ENCODE data around the gene NLGN1.
"Not testable (repeated sequence)": the region's sequence is repeated elsewhere in the genome, so short reads cannot be mapped to it uniquely, and the experiment has no call there.

NLGN1 gene

DNA sequence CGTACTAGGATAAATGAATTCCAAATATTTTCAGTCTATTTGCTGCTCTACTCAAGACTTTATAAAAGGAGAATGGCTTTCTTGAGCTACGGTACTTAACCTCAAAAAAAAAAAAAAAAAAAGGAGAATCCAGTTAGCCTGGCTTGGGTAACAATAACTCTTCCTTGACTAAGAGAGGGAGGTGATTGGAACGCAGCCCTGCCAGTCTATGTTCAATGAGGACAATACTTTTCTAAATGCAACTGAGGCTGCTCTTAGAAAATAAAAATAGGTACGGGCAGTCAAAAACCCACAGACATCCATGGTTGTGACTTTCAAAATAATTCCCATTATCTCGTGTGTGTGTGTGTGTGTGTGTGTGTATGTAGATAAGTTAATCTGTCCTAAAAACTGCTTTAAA, 799.9 kb downstream of the NLGN1 start:
- DNase-seq, result no peak

DNA sequence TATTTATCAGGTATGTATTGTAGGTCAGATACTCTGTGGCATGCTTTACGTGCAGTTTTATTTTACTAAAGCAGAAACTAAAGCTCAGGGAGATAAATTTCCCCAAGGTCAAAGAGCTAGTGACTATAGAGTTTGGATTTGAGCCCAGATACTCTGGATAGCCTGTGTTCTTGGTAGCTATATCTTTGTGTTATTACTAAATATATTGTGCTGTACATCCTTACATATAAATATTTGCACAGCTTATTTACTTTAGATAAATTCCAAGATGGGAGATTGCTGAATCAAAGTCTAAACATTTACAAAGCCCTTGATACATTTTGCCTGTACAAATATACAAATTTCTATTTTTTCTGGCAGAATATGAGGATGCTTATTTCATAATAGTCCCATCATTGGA, 800.7 kb downstream of the NLGN1 start:
- peak; percentile 49 for DNase-seq

DNA sequence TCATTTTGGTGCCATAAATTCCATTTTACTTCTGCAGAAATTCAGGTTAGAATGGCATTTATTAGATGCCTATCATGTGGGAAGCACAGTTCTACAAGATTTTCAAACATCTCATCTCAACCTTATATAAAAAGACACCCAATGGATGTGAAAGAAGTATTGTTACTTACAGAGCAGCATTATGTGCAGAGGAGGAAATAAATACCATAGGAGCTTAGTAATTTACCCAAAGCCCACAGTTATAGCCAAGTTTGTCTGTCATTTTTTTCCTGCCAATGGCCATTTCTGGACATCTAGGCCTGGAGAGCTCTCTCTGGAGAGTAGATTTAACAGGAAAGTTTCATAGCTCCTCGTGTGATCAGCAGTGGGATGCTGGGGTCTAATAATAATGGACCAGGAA, 802.2 kb downstream of the NLGN1 start:
- DNase-seq, result no peak

DNA sequence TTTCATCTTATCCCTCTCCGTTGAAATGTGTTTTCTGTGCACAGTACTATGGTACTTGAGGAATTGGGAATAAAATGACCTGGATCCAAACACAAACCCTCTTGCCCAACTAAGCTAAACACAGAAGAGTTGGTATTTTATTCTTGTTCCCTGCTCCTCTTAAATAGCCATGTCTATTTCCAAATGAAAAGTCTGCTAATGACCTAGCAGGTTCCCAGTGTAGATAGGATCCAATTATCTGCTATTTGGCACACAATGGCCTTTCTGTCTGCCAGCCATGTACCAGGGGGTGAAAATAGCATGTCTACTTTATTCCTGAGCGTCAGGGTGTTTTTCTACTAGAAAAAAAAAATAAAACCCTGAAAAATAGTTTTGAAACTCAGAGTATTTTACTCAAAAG, 804.6 kb downstream of the NLGN1 start:
- no peak for DNase-seq

DNA sequence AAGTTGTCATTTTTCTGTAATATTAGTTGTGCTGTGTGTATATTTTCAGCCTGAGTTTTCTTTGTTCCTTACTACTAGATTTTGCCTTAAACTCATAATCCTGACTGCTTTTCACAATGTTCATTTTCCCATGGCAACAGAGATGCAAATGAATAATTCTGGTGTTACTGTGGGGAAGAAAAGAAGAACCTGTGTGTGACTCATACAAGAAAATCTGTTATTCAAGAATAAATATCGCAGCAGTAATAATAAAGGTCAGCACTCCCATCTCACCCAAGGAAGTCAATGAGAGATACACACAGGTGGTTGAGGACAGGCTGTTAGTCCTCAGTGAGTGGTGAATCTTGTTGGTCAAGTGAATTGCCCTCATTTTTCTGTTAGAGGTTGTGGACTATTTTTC, 805.0 kb downstream of the NLGN1 start:
- no peak for DNase-seq

DNA sequence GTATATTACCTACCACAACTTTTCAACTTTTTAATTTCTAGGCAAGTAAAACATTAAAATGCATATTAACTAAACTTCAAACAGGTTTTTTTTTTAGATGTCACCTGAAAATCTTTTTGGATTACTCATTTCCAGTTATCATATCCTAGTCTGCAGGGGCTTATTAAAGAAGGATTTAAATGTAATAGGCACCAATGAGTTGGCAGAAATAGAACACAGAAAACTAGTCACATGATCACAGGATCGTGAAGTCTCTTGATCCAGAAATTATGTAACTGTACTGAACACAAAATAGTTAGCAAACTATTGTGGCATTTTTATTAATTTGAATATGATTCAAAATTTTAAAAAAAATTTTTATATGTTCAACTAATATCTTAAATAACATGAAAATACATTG, 807.2 kb downstream of the NLGN1 start:
- no peak for DNase-seq

DNA sequence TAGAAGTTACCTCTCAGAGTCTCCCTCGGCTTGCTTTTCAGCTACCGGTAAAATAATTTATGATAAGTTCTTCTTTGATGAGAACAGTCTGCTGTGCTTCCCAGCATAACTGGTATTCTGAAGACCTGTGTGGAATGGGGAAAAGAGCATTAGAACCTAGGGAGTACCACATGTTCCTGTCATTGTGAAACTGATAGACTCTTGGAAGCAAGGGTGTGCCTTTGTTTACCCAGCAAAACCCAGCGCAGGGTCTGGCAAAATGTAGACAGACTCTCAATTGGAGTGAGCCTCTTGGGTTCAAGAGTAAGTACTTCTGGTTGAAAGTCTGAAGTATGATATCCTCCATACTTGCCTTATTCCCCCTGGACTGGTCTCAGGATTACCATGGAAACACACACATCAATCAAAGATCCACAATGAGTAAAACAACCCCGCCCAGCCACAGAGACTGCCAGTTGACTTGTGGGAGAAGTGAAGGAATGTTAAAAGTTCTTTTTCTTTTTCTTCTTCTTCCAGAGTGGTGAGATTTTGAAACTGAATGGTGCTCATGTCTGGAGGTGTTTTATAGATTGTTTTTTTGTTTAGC, 809.2 kb downstream of the NLGN1 start:
- no peak for DNase-seq

DNA sequence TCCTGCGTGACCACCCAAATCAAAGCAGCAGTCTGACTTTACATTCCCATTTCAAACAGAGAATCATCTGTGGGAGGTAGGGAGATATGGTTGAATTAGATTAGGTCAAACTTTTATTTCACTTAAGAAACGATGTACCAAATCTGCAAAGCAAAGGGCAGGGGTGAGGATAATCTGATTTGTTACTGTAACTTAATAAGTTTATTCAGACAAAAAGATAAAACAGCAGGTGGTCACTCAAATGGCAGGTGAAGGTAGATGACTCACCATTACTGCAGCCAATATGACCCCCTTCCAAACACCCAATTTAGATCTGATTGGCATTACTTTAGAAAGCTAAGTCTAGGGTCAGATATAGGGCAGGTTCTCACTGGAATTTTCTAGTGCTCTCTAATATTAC, 810.6 kb downstream of the NLGN1 start:
- no peak for DNase-seq

DNA sequence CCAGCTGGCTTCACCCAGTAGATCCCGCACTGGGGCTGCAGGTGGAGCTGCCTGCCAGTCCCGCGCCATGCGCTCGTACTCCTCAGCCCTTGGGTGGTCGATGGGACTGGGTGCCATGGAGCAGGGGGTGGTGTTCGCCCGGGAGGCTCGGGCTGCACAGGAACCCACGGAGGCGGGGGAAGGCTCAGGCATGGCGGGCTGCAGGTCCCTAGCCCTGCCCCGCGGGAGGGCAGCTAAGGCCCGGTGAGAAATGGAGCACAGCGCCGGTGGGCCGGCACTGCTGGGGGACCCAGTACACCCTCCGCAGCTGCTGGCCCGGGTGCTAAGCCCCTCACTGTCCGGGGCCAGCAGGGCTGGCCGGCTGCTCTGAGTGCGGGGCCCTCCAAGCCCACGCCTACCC, 814.4 kb downstream of the NLGN1 start:
- DNase-seq, result not testable (repeated sequence)

DNA sequence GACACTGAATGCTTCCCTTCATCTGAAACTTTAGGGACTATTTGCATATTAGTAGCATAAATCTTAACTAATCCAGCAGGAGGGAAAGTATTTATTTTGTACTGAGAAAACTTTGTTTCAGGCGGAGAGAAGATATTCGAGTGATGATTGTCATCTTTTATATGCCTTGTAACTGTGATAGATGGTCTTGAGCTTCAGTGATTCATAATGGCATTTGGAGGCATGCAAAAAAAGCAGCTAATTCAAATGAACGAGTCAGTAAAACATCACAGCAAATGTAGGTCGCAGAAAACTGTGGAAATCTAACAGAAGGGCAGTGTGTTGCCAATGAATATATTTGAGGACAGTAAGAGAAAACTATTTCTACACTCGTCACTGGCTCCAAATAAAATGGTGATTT, 817.9 kb downstream of the NLGN1 start:
- no peak for DNase-seq

DNA sequence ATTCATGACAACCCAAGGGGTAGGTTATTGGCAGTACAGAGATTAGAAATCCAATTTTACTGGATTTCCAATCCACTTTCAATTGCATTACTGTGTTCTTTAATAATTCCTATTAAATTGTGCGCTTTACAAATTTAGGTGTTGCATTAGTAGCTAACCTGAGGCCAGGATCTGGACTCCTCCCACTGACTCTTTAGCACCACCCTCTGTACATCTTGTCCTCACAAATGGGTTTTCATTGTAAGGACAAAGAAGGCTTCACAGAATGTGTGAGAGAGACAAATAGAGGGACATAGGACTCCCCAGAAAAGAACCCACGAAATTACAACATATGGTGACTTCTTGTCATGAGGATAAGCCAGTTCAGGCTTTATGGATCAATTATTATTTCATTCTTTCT, 818.5 kb downstream of the NLGN1 start:
- no peak for DNase-seq

DNA sequence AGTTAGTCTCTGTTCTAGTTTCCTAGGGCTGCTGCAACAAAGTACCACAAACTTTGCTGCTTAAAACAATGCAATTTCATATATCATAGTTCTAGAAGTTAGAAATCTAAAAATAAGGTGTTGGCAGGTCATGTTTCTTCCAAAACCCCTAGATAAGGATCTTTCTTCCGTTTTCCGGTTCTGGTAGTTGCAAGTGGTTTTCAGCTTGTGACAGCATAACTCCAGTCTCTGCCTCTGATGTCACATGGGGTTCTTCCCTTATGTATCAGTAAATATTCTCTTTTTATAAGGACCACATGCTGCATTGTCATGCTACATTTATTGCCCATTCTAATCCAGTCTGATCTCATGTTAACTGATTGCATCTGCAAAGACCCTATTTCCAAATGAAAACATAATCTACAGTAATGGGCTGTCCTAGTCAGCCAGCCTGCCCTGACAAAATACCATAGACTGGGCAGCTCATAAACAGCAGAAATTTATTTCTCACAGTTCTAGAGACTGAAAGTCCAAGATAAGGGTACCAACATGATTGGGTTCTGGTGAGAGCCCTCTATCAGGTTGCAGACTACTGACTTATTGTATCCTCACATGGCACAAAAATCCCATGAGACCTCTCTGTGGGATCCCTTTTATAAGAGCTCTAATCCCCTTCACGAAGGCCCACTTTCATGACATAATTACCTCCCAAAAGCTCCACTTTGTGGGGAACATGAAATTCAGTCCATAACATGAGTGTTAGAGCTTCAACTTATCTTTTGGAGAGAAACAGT, 819.6 kb downstream of the NLGN1 start:
- DNase-seq, result no peak

DNA sequence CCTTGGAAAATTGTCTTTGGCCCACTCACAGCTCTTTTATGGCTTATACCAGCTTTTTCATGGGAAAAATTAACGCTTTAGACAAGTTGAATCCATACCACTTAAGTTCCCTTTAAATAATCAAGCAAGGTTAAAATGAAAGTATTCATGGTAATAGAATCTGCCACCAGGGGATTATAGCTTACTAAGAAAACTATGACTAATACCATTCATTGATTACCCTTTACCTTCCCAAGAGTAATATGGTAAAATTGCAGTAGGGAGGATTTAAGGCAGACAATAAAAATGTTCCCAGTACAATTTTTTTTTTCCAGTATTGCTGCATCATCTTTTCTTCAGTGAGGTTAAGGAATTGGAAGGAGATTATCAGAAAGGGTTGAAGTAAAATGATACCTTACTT, 820.5 kb downstream of the NLGN1 start:
- no peak for DNase-seq

DNA sequence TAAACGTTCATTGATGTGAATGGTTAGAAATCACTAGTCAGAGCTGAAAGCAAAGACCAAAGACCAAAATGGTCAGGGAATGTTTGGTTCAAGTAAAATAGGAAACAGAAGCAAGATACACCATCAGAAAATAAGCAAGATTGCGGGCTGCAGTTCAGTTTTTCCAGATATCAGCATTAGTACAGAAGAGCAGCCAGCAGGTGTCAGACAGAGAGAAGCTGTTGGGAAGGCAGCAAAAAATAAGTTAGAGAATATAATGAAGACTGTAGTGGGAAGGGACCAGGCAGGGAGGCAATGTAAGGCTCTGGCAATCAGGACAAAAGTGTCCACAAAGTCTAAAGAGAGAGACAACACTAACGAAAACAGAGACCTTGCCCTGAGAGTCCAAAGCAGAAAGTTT, 822.2 kb downstream of the NLGN1 start:
- DNase-seq, result no peak

DNA sequence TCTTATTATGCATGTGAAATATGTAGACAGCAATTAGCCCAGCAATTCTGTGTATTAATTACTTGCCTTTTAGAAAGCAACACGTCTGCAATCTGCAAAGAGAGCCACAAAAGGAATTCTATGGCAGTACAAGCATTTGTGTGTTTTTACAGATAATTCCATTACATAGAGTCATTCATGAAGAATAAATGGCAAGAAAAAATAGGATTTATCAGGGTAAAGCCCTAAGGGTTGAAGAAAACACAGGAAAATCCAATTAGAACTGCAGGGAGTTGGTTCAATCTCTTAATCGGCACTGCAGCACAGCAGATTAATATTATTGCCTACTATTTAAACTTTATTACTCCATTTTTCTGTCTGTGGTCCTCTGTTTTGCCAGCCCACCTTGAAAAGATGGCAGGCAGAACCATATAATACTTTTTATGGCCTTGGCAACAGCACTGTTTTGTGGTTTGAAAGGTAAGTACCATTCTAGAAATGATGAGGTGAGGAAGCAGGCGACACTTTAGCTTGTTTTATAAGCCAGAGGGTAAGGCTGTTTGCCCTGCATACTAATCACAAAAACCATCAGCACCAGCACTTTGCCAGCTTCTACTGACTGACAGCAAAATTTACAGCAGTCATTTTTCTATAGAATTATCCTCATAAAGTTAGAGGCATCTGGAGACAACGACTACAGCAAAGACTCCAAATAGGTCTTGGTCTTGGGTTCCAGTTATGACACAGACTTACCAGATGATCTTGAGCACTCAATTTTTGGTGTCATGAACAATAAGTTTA, 823.4 kb downstream of the NLGN1 start:
- DNase-seq, result no peak

DNA sequence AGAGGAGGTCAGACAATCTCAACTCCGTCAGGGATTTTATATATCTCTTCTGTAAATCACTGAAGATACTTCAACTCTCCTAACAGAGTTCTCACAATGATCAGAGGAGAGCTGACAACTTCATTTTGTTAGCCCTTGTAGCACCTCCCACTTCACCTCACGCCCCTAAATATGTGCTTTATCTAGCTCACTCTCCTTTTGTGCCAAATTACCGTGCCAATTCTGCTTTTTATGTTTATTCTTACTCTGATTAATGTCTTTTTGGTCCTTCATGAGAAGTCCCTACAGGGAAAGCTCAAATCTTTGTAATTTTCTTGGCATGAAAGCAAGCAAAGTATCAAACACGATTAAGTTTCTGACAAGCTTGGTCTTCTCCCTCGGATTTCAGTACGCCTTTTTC, 825.5 kb downstream of the NLGN1 start:
- DNase-seq, result no peak

DNA sequence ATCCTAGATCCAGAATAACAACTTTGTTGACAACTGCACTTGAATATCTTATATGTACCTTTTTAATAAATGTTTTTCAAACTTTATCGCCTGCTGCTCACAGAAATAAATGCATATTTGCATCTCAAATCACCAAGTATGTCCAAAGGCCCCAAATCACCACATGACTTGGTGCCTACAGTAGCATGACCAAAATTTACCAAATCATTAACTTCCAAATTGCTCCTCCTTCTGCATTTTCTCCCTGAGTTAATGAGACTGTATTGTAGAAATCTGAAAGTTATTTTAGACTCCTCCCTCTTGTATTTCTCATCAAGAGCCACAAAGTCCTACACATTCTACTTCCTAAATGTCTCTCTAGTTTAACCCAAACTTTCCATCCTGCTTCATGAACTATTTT, 826.1 kb downstream of the NLGN1 start:
- DNase-seq, result no peak

DNA sequence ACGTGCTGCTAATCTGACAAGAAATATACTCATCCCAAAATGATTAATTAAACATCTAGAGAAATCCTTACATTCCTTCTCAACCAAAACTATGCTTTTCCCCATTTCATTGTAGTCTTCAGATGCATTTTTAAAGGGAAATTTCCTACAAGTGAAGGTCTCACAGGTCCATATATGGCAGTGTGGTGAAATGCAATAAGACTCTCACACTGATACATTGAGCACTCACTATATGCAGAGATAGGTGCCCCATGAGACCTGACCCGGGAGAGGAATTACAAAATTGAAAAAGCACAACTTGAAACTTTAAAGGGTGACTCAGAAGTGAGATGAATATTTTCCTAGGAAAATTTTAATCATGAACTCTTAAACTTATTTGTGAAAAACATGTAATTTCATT, 832.4 kb downstream of the NLGN1 start:
- no peak for DNase-seq

DNA sequence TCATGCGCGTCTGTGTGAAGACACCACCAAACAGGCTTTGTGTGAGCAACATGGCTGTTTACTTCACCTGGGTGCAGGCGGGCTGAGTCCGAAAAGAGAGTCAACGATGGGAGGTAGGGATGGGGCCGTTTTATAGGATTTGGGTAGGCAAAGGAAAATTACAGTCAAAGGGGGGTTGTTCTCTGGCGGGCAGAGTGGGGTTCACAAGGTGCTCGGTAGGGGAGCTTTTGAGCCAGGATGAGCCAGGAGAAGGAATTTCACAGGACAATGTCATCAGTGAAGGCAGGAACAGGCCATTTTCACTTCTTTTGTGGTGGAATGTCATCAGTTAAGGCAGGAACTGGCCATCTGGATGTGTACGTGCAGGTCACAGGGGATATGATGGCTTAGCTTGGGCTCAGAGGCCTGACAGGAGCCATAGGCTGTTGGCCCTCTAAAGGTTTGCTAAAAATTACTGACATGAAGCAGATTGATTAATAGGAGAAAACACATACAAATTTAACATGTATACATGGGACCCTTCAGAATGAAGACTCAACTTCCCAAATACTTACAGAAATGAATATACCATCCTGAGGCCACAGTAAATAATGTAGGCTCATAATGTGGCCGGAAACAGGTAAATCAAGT, 834.6 kb downstream of the NLGN1 start:
- not testable (repeated sequence) for DNase-seq

DNA sequence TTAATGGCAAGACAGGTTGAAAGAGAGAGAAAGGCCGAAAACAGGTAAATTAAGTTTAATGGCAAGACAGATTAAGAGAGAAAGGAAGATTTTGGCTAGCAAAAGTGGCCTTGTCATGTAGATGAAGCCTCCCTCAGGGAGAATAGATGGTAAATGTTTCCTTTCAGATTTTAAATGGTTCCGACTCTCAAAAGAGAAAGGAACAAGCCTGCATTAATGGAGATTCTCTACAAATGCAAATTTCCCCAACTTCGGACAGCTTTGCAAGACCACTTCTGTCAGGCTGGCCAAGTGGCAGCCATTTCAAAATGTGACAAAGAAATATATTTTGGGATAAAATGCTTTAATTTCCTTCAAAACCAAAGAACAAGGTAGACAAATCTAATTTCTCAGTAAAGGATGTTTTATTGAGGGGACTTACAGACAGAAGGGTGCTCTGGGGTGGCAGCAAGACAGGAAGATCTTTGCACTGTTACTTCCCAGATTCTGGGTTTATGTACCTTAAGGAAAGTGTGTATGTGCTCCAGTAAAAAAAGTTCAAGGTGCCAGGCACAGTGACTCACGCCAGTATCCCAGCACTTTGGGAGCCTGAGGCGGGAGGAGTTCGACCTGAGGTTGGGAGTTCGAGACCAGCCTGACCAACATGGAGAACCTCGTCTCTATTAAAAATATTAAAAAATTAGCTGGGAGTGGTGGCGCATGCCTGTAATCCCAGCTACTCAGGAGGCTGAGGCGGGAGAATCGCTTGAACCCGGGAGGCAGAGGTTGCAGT, 835.3 kb downstream of the NLGN1 start:
- no peak for DNase-seq

DNA sequence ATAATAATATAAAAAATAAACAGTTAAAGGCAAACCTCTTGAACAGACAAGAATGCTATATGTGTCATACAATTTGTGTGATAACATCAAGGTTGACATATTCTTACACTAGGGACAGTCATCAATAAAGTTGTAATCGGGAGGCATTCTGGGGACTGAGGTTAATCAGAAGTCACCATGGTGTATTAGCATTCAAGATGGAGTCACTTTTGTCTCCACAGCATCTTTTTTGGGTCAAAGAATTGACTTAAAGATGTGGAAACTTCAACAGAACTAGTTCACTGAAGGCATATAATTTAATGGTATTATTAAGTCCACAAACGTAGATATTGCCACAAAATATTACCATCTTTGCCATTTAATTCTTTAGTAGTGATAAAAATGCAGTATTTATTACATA, 836.0 kb downstream of the NLGN1 start:
- DNase-seq, result no peak

DNA sequence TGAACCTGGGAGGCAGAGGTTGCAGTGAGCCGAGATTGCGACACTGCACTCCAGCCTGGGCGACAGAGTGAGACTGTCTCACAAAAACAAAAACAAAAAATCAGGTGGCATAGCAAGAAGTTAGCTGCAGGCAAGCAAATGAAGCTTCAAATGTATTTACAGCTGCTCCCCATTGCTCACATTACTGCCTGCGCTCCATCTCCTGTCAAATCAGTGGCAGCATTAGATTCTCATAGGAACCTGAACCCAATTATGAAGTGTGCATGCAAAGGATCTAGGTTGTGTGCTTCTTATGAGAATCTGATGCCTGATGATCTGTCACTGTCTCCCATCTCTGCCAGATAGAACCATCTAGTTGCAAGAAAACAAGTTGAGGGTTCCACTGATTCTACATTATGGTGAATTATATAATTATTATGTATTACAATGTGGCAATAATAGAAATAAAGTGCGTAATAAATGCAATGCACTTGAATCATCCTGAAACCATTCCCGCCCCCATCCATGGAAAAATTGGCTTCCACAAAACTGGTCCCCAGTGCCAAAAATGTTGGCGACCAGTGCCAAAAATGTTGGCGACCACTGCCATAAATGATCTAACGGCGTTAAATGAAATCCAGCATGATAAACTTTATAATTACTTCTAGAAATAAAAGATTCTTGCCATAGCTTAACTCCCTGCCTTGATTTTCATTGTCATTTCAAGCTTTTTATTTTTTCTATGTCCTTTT, 844.9 kb downstream of the NLGN1 start:
- no peak for DNase-seq

Data from HCEC 1CT (cell line).